NB4 (cell line): ENCODE data around the gene SLC25A44.

Source experiments
- CTCF ChIP-seq: IDR thresholded peaks from one replicate; pipeline ENCODE4 v1.5.1; 2012; ENCODE audit warnings: low read depth, low read length
- POLR2A ChIP-seq: IDR thresholded peaks from 2 replicates; pipeline ENCODE4 v1.6.1; 2011; ENCODE audit warnings: mild to moderate bottlenecking; ENCODE audit not compliant: insufficient read length; ENCODE audit errors: extremely low read depth

- no peak for TF ChIP-seq POLR2A
- TF ChIP-seq CTCF, result no peak
These were observed 47.0 kb upstream of the SLC25A44 start for GRCh38 chr1:156146769-156147405.
